ENCODE measurements around the gene ANKRD24.
"Not testable (repeated sequence)": the region's sequence is repeated elsewhere in the genome, so short reads cannot be mapped to it uniquely, and the experiment has no call there.

ANKRD24 gene

DNA sequence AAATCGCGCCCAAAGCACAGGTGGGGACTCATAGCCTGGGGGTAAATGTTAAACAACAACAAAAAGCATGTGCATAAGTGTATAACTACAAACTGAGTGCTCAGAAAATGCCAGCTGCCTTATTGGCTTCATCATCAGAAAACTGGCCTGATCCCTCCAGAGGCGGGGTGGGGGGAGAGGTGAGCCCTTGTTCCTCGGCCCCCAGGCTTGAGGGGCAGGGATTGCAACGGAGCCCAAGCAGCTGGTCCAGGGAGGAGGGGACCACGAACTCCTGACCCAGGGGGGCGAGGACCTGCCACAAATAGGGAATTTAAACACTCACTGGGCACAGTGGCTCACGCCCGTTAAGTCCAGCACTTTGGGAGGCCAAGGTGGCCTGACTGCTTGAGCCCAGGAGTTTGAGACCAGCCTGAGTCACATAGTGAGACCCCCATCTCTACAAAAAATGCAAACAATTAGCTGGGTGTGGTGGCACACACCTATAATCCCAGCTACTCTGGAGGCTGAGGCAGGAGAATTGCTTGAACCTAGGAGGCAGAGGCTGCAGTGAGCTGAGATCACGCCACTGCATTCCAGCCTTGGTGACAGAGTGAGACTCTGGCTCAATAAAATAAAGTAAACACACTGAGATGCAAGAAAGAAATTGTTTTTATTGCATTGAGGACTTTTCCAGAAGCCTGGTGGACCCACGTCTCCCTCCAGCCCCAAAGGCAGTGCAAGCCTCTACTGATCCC lies 8.8 kb upstream of the ANKRD24 start:
- in situ Hi-C loops (cut with HindIII; ENCODE audit: low sequenced_read_pairs): no loop called here

DNA sequence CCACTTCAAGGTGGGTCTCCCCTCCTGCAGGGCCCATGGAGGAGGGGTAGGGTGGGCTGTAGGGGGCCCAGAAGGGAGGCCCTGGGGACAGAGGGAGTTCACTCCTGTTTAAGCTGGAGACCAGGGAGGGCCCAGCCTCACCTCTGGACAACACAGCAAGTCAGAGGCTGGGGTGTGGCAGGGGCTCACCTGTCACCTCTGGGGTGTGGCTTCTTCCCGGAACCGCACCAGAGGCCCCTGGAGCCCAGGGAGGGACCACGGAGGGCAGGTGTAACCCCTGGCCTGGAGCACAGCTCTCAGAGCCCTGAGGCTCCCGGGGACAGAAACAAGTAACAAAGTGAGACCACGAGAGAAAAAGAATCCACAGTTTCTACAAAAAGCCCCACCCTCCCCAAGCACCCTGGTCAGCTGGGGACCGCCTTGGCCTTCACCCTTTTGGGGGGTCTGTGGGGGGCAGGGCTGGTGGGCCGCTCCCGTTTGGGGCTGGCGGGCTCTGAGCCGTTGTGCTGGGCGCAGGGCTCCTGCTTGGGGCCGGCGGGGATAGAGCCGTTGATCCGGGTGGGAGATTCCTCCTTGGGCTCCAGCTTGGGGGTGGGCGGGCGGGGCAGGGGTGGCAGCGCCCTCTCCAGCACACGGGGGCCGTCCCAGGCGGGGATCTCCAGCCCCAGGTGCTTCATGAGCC lies 8.1 kb upstream of the ANKRD24 start:
- in situ Hi-C loops (cut with HindIII; ENCODE audit: low sequenced_read_pairs): no loop called here

DNA sequence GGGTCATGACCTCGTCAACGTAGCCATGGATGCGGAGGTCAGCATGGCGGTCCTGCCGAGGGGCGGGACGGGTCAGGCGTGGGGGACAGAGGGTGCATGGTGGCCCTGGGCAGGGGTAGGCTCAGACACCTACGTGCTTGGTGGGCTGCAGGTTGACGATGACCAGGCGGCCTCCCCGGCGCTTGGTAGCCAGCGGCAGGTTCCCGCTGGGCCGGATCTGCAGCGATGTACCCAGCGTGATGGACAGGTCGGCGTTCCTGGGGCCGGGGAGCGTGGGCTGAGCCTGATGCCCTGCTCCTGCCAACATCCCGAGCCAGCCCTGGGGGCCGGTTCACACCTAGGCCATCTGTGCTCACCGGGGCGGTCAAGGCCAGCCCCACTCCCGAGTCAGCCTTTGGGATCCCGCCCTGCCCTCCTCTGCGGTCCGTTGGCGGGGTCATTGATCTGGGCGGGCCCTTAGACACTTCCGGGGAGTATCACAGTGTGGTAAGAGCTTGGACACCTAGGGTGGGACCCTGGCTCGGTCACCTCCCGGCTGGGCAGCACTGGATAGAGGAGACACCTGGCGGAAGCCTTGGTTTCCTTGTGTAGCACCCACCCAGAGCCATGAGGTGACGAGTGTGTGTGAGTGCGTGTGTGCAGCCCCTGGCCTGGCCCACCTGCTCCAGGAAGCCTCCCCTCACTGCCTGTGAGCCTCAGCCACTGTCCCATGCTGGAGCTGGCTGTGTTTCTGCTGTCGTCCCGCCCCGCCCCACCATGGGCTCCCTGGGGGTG lies 7.4 kb upstream of the ANKRD24 start:
- in situ Hi-C loops (cut with HindIII; ENCODE audit: low sequenced_read_pairs): no loop called here

DNA sequence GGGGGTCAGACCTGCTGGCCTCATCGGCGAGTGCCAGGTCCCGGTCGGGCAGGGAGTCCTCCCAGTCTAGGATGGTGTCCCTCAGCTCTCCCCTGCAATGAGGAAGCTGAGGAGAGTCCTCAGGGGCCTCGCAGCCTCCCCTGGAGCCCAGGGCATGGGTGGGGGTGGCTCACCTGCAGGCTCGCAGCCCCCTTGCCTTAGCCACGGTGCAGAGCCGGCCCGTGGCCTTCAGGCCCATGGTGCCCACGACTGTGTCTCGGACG lies 6.9 kb upstream of the ANKRD24 start:
- in situ Hi-C loops (cut with HindIII; ENCODE audit: low sequenced_read_pairs): no loop called here

- in situ Hi-C loops (cut with HindIII; ENCODE audit: low sequenced_read_pairs): no loop called here
These were observed 5.3 kb upstream of the ANKRD24 start for GRCh38 chr19:4177146-4177545.

DNA sequence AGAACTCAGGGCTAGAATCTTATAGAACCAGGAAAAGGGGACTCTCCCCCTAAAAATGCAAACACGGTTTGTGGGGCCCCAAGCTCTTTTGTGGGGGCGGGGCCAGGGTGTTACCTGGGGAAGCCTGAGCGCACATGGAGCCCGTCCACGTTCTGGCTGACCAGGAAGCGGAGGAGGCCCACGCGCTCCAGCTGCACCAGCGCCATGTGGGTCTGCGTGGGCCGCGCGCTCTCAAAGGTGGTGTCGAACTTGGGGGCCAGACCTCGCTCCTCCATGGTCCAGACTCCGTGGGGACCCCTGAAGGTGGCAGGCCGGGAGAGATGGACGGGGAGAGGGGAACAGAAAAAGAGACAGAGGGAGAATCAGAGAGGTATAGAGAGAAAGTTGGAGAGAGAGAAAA lies 3.5 kb upstream of the ANKRD24 start:
- in situ Hi-C loops (cut with HindIII; ENCODE audit: low sequenced_read_pairs): no loop called here

GRCh38 chr19:4181053-4181508 lies 1.4 kb upstream of the ANKRD24 start:
- in situ Hi-C loops (cut with HindIII; ENCODE audit: low sequenced_read_pairs): no loop called here

DNA sequence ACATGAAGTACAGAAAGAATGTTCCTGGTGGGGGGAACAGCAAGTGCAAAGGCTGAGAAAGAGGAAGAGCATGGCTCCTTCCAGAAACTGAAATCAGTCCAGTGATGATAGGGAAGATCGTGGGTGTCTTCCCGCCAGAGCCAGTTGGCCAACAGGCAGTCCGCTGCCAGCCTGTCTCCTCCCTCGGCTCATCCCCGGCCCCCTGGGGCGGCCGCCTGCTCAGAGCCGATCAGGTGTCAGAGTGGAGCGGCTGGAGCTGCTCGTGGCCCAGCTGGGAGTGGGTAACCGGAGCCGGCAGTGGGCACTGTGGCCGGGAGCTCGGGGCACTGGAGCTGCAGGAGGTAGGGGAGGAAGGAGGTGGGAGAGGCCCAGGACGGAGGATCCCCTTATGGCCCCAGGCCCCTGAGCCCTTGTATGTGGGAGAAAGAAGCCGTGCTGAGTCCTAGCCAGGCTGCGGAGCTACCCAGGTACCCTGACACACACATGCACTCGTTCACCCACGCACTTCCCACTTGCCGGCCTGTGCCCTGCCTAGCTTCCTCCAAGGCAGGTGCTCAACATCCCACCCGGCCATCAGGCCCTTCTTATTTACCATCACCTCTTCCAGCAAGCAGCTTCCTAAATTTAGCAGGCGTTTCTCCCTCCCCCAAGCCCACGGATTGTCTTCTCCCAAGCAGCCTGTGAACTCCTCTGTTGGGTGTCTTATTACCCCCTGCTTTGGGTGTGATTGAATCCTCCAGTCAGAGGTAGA lies 1.7 kb downstream of the ANKRD24 start:
- in situ Hi-C loops (cut with HindIII; ENCODE audit: low sequenced_read_pairs): no loop called here

DNA sequence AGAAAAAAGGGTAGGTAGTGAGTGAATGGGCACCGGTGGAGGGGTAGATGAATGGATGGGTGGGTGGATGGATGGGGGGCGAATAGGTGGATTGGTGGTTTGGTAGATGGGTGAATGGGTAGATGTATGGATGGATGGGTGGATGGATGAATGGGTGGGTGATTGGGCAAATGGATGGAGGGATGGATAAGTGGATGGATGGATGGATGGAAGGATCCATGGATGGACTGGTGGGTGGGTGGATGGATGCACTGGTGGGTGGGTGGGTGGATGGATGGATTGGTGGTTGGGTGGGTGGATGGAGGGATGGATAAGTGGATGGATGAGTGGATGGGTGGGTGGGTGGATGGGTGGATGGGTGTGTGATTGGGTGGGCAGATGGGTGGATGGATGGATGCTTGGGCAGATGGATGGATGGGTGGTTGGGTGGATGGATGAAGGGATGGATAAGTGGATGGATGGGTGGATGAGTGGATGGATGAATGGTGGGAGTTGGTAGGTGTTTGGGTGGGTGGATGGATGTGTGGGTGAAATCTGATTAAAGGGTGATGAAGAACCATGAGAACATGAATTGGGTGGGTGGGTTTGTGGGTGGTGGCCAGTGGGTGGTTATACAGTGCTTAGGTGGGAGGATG lies 2.3 kb downstream of the ANKRD24 start:
- in situ Hi-C loops (cut with HindIII; ENCODE audit: low sequenced_read_pairs): no loop called here

GRCh38 chr19:4185413-4186086 lies 3.1 kb downstream of the ANKRD24 start:
- in situ Hi-C loops (cut with HindIII; ENCODE audit: low sequenced_read_pairs): no loop called here

DNA sequence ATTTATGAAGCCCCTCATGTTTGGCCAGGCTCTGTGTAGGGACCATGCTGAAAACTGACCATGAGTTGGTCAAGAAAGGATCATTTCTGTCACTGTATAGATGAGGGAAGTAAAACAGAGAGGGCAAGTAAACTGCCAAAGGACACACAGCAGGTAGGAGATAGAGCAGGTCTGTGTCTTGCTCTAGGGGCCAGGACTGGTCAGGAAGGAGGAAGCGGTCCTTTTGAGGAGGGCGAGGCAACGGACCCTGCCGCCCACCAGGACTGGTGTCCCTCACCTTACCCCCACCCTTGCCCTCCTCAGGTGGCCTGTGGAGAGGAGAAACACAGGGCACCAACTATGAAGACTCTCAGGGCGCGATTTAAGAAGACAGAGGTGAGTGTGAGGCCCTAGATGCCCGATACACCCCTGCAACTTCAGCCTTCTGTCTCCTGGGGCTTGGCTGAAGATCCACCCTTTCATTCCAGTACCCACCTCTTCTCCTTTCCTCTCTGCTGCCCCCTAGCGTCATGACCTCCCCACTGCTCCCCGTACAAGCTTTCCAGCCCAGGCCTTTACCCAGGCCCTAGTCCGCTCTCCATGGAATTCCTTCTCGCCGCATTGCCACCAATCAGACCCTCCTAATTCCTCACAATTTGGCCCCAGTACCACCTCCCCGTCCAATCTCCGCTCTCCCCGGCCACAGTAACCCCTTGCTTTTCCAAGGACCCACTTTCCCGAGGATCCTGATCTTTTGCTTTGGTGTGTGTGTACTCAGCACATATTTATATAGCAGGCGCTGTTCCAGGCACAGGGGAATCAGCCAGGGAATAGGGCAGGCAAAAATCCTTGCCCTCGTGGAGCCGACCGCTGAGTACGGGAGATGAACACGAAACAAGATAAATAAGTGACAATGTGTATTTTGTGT lies 3.9 kb downstream of the ANKRD24 start:
- in situ Hi-C loops (cut with HindIII; ENCODE audit: low sequenced_read_pairs): no loop called here

DNA sequence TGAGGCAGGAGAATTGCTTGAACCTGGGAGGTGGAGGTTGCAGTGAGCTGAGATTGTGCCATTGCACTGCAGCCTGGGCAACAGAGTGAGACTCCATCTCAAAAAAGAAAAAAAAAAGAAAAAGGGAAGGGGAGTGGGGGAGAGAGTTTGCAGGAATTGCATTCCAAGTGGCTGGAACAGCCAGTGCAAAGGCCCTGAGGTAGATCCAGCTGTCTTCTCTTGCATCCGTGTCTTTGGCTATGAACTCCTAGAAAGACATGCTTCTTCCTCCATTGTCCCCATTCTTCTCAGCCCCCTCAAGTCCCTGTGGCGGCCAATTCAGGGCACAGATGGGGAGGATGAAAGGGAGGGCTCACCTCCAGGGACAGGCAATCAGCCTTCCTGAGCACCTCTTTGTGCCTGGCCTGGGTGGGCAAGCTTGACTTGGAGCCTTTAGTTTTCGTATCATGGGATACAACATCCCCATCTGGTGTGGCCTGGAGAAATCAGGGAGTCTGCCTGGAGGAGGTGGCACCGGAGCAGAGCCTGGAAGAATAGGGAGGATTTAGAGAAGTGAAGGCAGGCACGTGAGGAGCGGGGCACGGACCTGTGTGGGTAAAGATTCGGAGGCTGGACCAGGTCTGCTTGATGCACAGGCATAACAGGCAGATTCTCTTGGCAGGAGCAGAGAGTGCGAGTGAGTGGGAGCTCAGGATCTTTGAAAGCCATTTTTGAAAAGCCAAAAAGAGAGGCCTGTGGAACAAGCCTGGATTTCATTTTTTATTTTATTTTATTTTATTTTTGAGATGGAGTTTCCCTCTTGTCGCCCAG lies 5.0 kb downstream of the ANKRD24 start:
- in situ Hi-C loops (cut with HindIII; ENCODE audit: low sequenced_read_pairs): no loop called here

GRCh38 chr19:4189641-4190040 lies 7.2 kb downstream of the ANKRD24 start:
- in situ Hi-C loops (cut with HindIII; ENCODE audit: low sequenced_read_pairs): no loop called here

DNA sequence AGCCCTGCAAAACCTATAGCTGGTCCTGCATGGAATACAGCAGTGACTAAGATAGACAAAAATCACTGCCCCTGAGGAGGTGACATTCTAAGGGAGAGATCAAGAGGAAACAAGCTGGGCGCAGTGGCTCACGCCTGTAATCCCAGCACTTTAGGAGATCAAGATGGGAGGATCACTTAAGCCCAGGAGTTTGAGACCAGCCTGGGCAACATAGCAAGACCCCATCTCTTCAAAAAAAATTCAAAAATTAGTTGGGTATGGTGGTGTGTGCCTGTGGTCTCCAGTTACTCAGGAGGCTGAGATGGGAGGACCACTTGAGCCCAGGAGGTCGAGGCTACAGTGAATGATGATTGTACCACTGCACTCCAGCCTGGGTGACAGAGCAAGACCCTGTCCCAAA lies 10.0 kb downstream of the ANKRD24 start:
- in situ Hi-C loops (cut with HindIII; ENCODE audit: low sequenced_read_pairs): not testable (repeated sequence)

GRCh38 chr19:4194353-4194752 lies 11.9 kb downstream of the ANKRD24 start:
- in situ Hi-C loops (cut with HindIII; ENCODE audit: low sequenced_read_pairs): no loop called here

- in situ Hi-C loops (cut with HindIII; ENCODE audit: low sequenced_read_pairs): no loop called here
These were observed 13.5 kb downstream of the ANKRD24 start for GRCh38 chr19:4196009-4196408.

DNA sequence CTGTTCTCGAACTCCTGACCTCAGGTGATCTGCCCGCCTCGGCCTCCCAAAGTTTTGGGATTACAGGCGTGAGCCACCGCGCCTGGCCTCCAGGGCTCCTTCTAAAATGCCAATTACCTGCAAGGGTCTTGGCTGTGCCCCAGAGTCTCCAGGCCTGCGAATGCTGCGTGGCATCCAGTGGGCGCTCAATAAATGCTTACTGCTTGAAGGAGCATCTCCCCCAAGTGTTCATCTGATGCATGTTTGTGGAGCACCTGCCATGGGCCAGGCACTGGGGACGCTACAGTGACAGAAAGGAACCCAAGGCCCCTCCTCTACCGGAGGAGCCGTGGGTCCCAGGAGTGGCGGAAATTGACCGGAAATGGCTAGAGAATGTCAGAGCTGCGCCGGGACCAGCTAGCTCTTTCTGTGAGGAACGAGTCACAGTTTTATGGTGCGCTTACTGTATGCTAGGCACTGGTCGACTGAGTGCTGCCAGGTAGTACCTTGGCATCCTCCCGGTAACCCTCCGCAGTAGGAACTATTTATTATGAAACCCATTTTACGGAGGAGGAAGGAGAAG lies 14.2 kb downstream of the ANKRD24 start:
- in situ Hi-C loops (cut with HindIII; ENCODE audit: low sequenced_read_pairs): no loop called here

- in situ Hi-C loops (cut with HindIII; ENCODE audit: low sequenced_read_pairs): no loop called here
These were observed 14.7 kb downstream of the ANKRD24 start for GRCh38 chr19:4197228-4197624.

Data from DLD1 (cell line).